H1 (cell line): ENCODE data around the gene PIK3CA. TPM values are rescaled to one million over a fixed set of nuclear protein-coding genes. Genes with fewer than 3 reads are reported as not detected.

Source experiments
- CTCF ChIA-PET: fragments of 300-600 bp; sonication (Branson Sonifier 250); formaldehyde crosslinking; loops from one replicate; lab custom pipeline; 2021; ENCODE audit not compliant: partially characterized antibody; lab: Charles Lee
- POLR2A ChIA-PET: fragments of 300-600 bp; sonication (Branson Sonifier 250); formaldehyde crosslinking; loops from one replicate; lab custom pipeline; 2021; ENCODE audit warnings: inconsistent platforms; ENCODE audit not compliant: partially characterized antibody; lab: Charles Lee
- DNase-seq, 2 experiments: peaks; one replicate each; pipeline versions ENCODE4 v3.0.0 to v3.0.0-alpha.2; 2010 to 2022; ENCODE audit warnings: low spot score in 2 of 2, low read depth in 1 of 2, mixed read lengths in 1 of 2
- FAIRE-seq: peaks from 2 replicates; lab custom pipeline; 2011; peaks lifted over from hg19 to GRCh38; lab: Jason Lieb, UNC
- H2AFZ ChIP-seq: 2 replicates; pipeline ENCODE4 v1.8.1; 2012; ENCODE audit warnings: low read length, inconsistent platforms
- H2AK5ac ChIP-seq: 2 replicates; pipeline ENCODE4 v1.6.1; 2013; ENCODE audit warnings: low read depth, low read length
- H2BK120ac ChIP-seq: replicated peaks from 2 replicates; pipeline ENCODE3; 2013; ENCODE audit warnings: low read depth, low read length, inconsistent platforms
- H2BK12ac ChIP-seq: 2 replicates; pipeline ENCODE4 v1.6.1; 2013; ENCODE audit warnings: low read depth, low read length
- H2BK15ac ChIP-seq: 2 replicates; pipeline ENCODE4 v1.6.1; 2013; ENCODE audit warnings: low read length
- H2BK20ac ChIP-seq: 2 replicates; pipeline ENCODE4 v1.6.1; 2013; ENCODE audit warnings: low read length
- H2BK5ac ChIP-seq: 2 replicates; pipeline ENCODE4 v1.6.1; 2013; ENCODE audit warnings: low read depth, low read length
- H3K14ac ChIP-seq: 2 replicates; pipeline ENCODE4 v1.6.1; 2013; ENCODE audit warnings: inconsistent platforms; ENCODE audit not compliant: insufficient read length
- H3K18ac ChIP-seq: 2 replicates; pipeline ENCODE4 v1.6.1; 2013; ENCODE audit warnings: low read length; ENCODE audit errors: extremely low read depth
- H3K23ac ChIP-seq: 2 replicates; pipeline ENCODE4 v1.6.1; 2013; ENCODE audit warnings: inconsistent platforms; ENCODE audit not compliant: insufficient read length
- H3K23me2 ChIP-seq: 2 replicates; pipeline ENCODE4 v1.6.1; 2013; ENCODE audit warnings: low read depth, low read length
- H3K27ac ChIP-seq: 2 replicates; pipeline ENCODE4 v1.6.1; 2011; ENCODE audit warnings: low read depth, low read length, inconsistent platforms
- H3K27me3 ChIP-seq, 4 experiments: replicated peaks in 1 of 4; 1 replicate in 1 of 4; 2 replicates in 3 of 4; pipeline versions ENCODE4 v1.6.1 to v1.8.1; 2011 to 2013; ENCODE audit warnings: low read length in 3 of 4, mild to moderate bottlenecking in 3 of 4, inconsistent platforms in 2 of 4, mixed read lengths in 2 of 4, moderate library complexity in 1 of 4; ENCODE audit not compliant: control insufficient read depth in 3 of 4, insufficient read depth in 3 of 4; ENCODE audit errors: extremely low read depth in 1 of 4
- H3K36me3 ChIP-seq, 4 experiments: 2 replicates each; pipeline versions ENCODE4 v1.6.1 to v1.8.1; 2011 to 2013; ENCODE audit warnings: mild to moderate bottlenecking in 4 of 4, low read length in 3 of 4, moderate library complexity in 2 of 4, control low read depth in 1 of 4, inconsistent platforms in 1 of 4; ENCODE audit not compliant: insufficient read depth in 4 of 4, control insufficient read depth in 2 of 4
- H3K4ac ChIP-seq: replicated peaks from 2 replicates; pipeline ENCODE3; 2013; ENCODE audit warnings: low read length, low read depth, mixed read lengths, inconsistent platforms; ENCODE audit not compliant: insufficient read length
- H3K4me1 ChIP-seq, 4 experiments: replicated peaks in 1 of 4; 1 replicate in 1 of 4; 2 replicates in 3 of 4; pipeline versions ENCODE4 v1.6.1 to v1.8.1; 2011 to 2013; ENCODE audit warnings: low read length in 3 of 4, inconsistent platforms in 2 of 4, mixed read lengths in 1 of 4; ENCODE audit not compliant: insufficient read depth in 4 of 4, control insufficient read depth in 3 of 4
- H3K4me2 ChIP-seq, 2 experiments: 2 replicates each; pipeline versions ENCODE4 v1.6.1 to v1.8.1; 2011 to 2013; ENCODE audit warnings: low read depth in 2 of 2, low read length in 2 of 2, control low read depth in 1 of 2, inconsistent platforms in 1 of 2, mild to moderate bottlenecking in 1 of 2; ENCODE audit not compliant: insufficient read depth in 1 of 2
- H3K4me3 ChIP-seq, 4 experiments: fragments of 200-600, 300-600 bp in 1 of 4; sonication (generic), shearing (Covaris generic), sonication (Bioruptor Twin) in 1 of 4; 2 replicates each; pipeline versions ENCODE4 v1.5.1 to v1.8.1; 2011 to 2016; ENCODE audit warnings: low read length in 4 of 4, low read depth in 3 of 4, control low read depth in 2 of 4, inconsistent platforms in 2 of 4, mild to moderate bottlenecking in 2 of 4, mixed read lengths in 1 of 4, moderate library complexity in 1 of 4; ENCODE audit not compliant: insufficient read depth in 2 of 4; ENCODE audit errors: extremely low read depth in 1 of 4
- H3K56ac ChIP-seq: replicated peaks from 2 replicates; pipeline ENCODE3; 2013; ENCODE audit warnings: low read depth, mild to moderate bottlenecking, mixed read lengths, low read length, inconsistent platforms; ENCODE audit not compliant: insufficient read length
- H3K79me1 ChIP-seq: 2 replicates; pipeline ENCODE4 v1.6.1; 2013; ENCODE audit warnings: low read depth, low read length, control low read depth
- H3K79me2 ChIP-seq, 2 experiments: 2 replicates each; pipeline versions ENCODE4 v1.6.1 to v1.8.1; 2012 to 2013; ENCODE audit warnings: low read length in 2 of 2, mild to moderate bottlenecking in 2 of 2, inconsistent platforms in 1 of 2; ENCODE audit not compliant: insufficient read depth in 2 of 2, control insufficient read depth in 1 of 2
- H3K9ac ChIP-seq, 4 experiments: replicated peaks in 1 of 4; 1 replicate in 1 of 4; 2 replicates in 3 of 4; pipeline versions ENCODE4 v1.6.1 to v1.8.1; 2011 to 2013; ENCODE audit warnings: low read depth in 3 of 4, low read length in 3 of 4, control low read depth in 2 of 4, mild to moderate bottlenecking in 2 of 4, moderate library complexity in 2 of 4, inconsistent platforms in 1 of 4; ENCODE audit errors: extremely low read depth in 1 of 4
- H3K9me3 ChIP-seq, 2 experiments: 2 replicates each; pipeline versions ENCODE4 v1.6.1 to v1.8.1; 2012 to 2013; ENCODE audit warnings: mild to moderate bottlenecking in 2 of 2, moderate library complexity in 2 of 2, control low read depth in 1 of 2, inconsistent platforms in 1 of 2, low read depth in 1 of 2, low read length in 1 of 2, mixed read lengths in 1 of 2; ENCODE audit not compliant: insufficient read depth in 2 of 2
- H4K20me1 ChIP-seq, 2 experiments: replicated peaks in 1 of 2; 2 replicates each; pipeline versions ENCODE3 to v1.8.1; 2011 to 2013; ENCODE audit warnings: inconsistent platforms in 2 of 2, low read length in 2 of 2, mild to moderate bottlenecking in 1 of 2; ENCODE audit not compliant: insufficient read depth in 2 of 2, control insufficient read depth in 1 of 2
- H4K5ac ChIP-seq: 2 replicates; pipeline ENCODE4 v1.6.1; 2013; ENCODE audit warnings: low read length, low read depth, mixed read lengths, inconsistent platforms; ENCODE audit not compliant: insufficient read length
- H4K8ac ChIP-seq: 2 replicates; pipeline ENCODE4 v1.8.0; 2013; ENCODE audit warnings: mild to moderate bottlenecking, moderate library complexity, low read length, inconsistent platforms; ENCODE audit not compliant: insufficient read depth; ENCODE audit errors: extremely low read depth
- H4K91ac ChIP-seq: replicated peaks from 2 replicates; pipeline ENCODE3; 2013; ENCODE audit warnings: low read length, mixed read lengths, inconsistent platforms; ENCODE audit not compliant: insufficient read length
- ASH2L ChIP-seq: fragments of 200-600, 300-600 bp; sonication (generic); IDR thresholded peaks from one replicate; pipeline ENCODE4 v1.7.1; 2017; ENCODE audit warnings: low read length
- BRCA1 ChIP-seq: IDR thresholded peaks from 2 replicates; pipeline ENCODE4 v1.6.1; 2012; ENCODE audit warnings: low read depth, low read length, improper control_type of control experiment
- GABPA ChIP-seq: IDR thresholded peaks from 2 replicates; pipeline ENCODE4 v1.6.1; 2011; ENCODE audit warnings: mild to moderate bottlenecking, low read length, moderate library complexity, borderline replicate concordance; ENCODE audit not compliant: insufficient read depth
- PHF8 ChIP-seq: fragments of 200-600 bp; sonication (generic); conservative IDR thresholded peaks from 2 replicates; pipeline ENCODE4 v1.7.1; 2012; ENCODE audit warnings: low read depth, mild to moderate bottlenecking, inconsistent platforms, low read length, moderate library complexity
- RAD21 ChIP-seq, 2 experiments: IDR thresholded peaks in 1 of 2; conservative IDR thresholded peaks in 1 of 2; 2 replicates each; pipeline ENCODE4 v1.6.1; 2011; ENCODE audit warnings: low read depth in 2 of 2, low read length in 2 of 2, improper control_type of control experiment in 1 of 2, inconsistent platforms in 1 of 2, mild to moderate bottlenecking in 1 of 2, moderate library complexity in 1 of 2
- SIN3A ChIP-seq, 2 experiments: IDR thresholded peaks in 1 of 2; conservative IDR thresholded peaks in 1 of 2; 2 replicates each; pipeline ENCODE4 v1.6.1; 2011 to 2012; ENCODE audit warnings: low read length in 2 of 2, improper control_type of control experiment in 1 of 2, low read depth in 1 of 2, mild to moderate bottlenecking in 1 of 2
- TAF1 ChIP-seq: IDR thresholded peaks from 2 replicates; pipeline ENCODE4 v1.6.1; 2011; ENCODE audit warnings: mild to moderate bottlenecking, low read depth, low read length
- TCF12 ChIP-seq: IDR thresholded peaks from 2 replicates; pipeline ENCODE4 v1.6.1; 2011; ENCODE audit warnings: low read depth, mild to moderate bottlenecking, low read length
- YY1 ChIP-seq: IDR thresholded peaks from 2 replicates; pipeline ENCODE4 v1.6.1; 2011; ENCODE audit warnings: low read depth, mild to moderate bottlenecking, low read length
- polyA plus RNA-seq, 7 experiments: library from polyadenylated mRNA; depleted of rRNA in 3 of 7; stranded (reverse) in 5 of 7; unstranded in 2 of 7; fragments of >200 nt in 5 of 7; fragments of 200-250 nt in 2 of 7; gene quantifications; 1 replicate in 5 of 7; 2 replicates in 1 of 7; 4 replicates in 1 of 7; pipeline versions ENCODE4 v1.2.1 to v1.2.3, GENCODE V29; 2011 to 2013; ENCODE audit warnings: missing spikeins in 2 of 7, mixed read lengths in 2 of 7
- total RNA-seq: library from RNA; stranded (reverse); fragmentation: NEBNext Ultra II Directional; extraction: Animal tissue kit (Norgen Biotek cat#: 25700); gene quantifications from 2 replicates; pipeline ENCODE4 v1.2.1, GENCODE V29; 2021
- TF ChIP-seq, protein P1 (sequence below): IDR thresholded peaks from 2 replicates; pipeline ENCODE4 v1.6.1; 2012; ENCODE audit warnings: inconsistent platforms
- TF ChIP-seq, protein P2 (sequence below): IDR thresholded peaks from 2 replicates; pipeline ENCODE4 v1.6.1; 2012; ENCODE audit warnings: inconsistent platforms

PIK3CA gene
- total and polyA plus RNA-seq, 2 of the 8 experiments (the other 6 are each of a cell fraction or from before 2014, with no cell fraction given): 1.6 to 11.3 TPM

DNA sequence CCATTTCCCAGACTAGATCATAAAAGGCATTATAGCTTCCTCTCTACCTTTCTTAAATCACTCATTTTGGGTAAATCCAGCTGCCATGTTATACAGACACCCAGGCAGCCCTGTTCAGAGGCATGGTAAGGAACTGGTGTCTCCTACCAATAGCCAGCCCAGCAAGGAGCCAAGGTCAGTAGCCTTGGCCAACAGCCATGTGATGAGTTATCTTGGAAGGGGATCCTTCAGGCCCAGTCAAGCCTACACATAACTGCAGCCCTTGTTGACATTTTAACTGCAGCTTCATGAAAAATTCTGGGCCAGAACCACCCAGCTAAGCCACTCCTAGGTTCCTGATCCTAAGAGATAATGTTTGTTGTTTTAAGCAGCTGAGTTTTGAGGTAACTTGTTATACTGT lies 47.5 kb upstream of the PIK3CA start:
- Histone ChIP-seq H4K5ac (no peak overlapping the region), H2AK5ac (no peak overlapping the region), H3K79me2 (no peaks in the 10 kb centered on the region), H3K23me2 (no peaks in the 10 kb centered on the region), H3K4me1 (no peaks in the 10 kb centered on the region; a peak in 1 of 7 replicates), H4K91ac (no peak overlapping the region), H3K9me3 (no peaks in the 10 kb centered on the region), H2BK15ac (no peak overlapping the region), H4K20me1 (no peaks in the 10 kb centered on the region), H3K4ac (no peak overlapping the region), H2BK120ac (no peak overlapping the region), H3K36me3 (no peaks in the 10 kb centered on the region), H3K9ac (no peak overlapping the region), H3K23ac (no peak overlapping the region), H3K18ac (no peak overlapping the region), H3K4me3 (no peak overlapping the region), H3K56ac (no peak overlapping the region), H3K27ac (no peak overlapping the region), H2BK20ac (no peak overlapping the region), H3K14ac (no peak overlapping the region), H3K27me3 (no peaks in the 10 kb centered on the region), H2AFZ (no peak overlapping the region), H3K4me2 (no peak overlapping the region), H2BK12ac (no peak overlapping the region), H4K8ac (no peak overlapping the region), H3K79me1 (no peaks in the 10 kb centered on the region), H2BK5ac (no peak overlapping the region)
- no peak for DNase-seq
- FAIRE-seq: no peak
- TF ChIP-seq TCF12: no peak
- TF ChIP-seq, protein P1, sequence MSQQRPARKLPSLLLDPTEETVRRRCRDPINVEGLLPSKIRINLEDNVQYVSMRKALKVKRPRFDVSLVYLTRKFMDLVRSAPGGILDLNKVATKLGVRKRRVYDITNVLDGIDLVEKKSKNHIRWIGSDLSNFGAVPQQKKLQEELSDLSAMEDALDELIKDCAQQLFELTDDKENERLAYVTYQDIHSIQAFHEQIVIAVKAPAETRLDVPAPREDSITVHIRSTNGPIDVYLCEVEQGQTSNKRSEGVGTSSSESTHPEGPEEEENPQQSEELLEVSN: no peak
- TF ChIP-seq SIN3A (conservative IDR thresholded peaks at IDR 0.05 in 1 of 2, IDR thresholded peaks at IDR 0.05 in 1 of 2; ENCODE audit: low read depth in 1 of 2, low read length in 2 of 2): no peak
- TF ChIP-seq YY1: no peak
- no peak for TF ChIP-seq BRCA1
- no peak for TF ChIP-seq PHF8
- no peak for TF ChIP-seq ASH2L
- TF ChIP-seq, protein P2, sequence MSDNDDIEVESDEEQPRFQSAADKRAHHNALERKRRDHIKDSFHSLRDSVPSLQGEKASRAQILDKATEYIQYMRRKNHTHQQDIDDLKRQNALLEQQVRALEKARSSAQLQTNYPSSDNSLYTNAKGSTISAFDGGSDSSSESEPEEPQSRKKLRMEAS: no peak
- TF ChIP-seq GABPA: no peak
- no peak for TF ChIP-seq RAD21 (IDR thresholded peaks at IDR 0.05 in 1 of 2, conservative IDR thresholded peaks at IDR 0.05 in 1 of 2; ENCODE audit: low read depth in 2 of 2, low read length in 2 of 2)
- TF ChIP-seq TAF1: no peak
- CTCF ChIA-PET: interaction anchor here (0.9 kb wide), 1 partner anchor 9 kb away, joined by 3 read pairs; no protein-coding TSS in a partner anchor
- POLR2A ChIA-PET: interaction anchor here (0.8 to 1.3 kb wide), 2 partner anchors 18 to 48 kb away, joined by 3 read pairs; partner anchors contain the start of gene PIK3CA
